Esophagus muscularis mucosa (tissue), 4 donors: ENCODE measurements around the gene HRAS. TPM values are rescaled to one million over a fixed set of nuclear protein-coding genes. Genes with fewer than 3 reads are reported as not detected.

ENCODE experiments used
- DNase-seq: peaks from one replicate; pipeline ENCODE4 v3.0.0-alpha.2; 2017; ENCODE audit errors: extremely low spot score
- H3K27ac ChIP-seq, 4 donors: fragments of 200-600 bp; sonication (generic); replicated peaks in 1 of 4; 1 replicate in 3 of 4; 2 replicates in 1 of 4; pipeline ENCODE4 v1.5.1; 2016 to 2019; ENCODE audit warnings: mild to moderate bottlenecking in 1 of 4
- H3K27me3 ChIP-seq, 4 donors: fragments of 200-600 bp; sonication (generic); one replicate each; pipeline versions ENCODE4 v1.5.1 to v1.6.0; 2016 to 2019
- H3K36me3 ChIP-seq, 4 donors: fragments of 200-600 bp; sonication (generic); one replicate each; pipeline ENCODE4 v1.5.1; 2016 to 2019
- H3K4me1 ChIP-seq, 4 donors: fragments of 200-600 bp; sonication (generic); one replicate each; pipeline ENCODE4 v1.5.1; 2016 to 2019
- H3K4me3 ChIP-seq, 4 donors: fragments of 200-600 bp; sonication (generic); 1 replicate in 2 of 4; 2 replicates in 2 of 4; pipeline ENCODE4 v1.5.1; 2016 to 2019; ENCODE audit warnings: mild to moderate bottlenecking in 4 of 4, moderate library complexity in 1 of 4
- H3K9me3 ChIP-seq, 4 donors: fragments of 200-600 bp; sonication (generic); 1 replicate in 3 of 4; 2 replicates in 1 of 4; pipeline ENCODE4 v1.5.1; 2016 to 2019
- CTCF ChIP-seq, 3 experiments: fragments of 200-600 bp in 2 of 3; fragments of 450-650 bp in 1 of 3; sonication (generic) in 2 of 3; IDR thresholded peaks; one replicate each; pipeline ENCODE4 v1.5.1; 2017 to 2019; ENCODE audit warnings: antibody characterized with exemption in 3 of 3, mild to moderate bottlenecking in 2 of 3, moderate library complexity in 1 of 3
- EP300 ChIP-seq: sonication (generic); formaldehyde crosslinking; IDR thresholded peaks from one replicate; pipeline ENCODE4 v1.6.1; 2017; ENCODE audit warnings: antibody characterized with exemption
- POLR2A ChIP-seq: fragments of 450-650 bp; IDR thresholded peaks from one replicate; pipeline ENCODE4 v1.6.1; 2017; ENCODE audit warnings: antibody characterized with exemption, moderate library complexity, mild to moderate bottlenecking, low read depth
- POLR2AphosphoS5 ChIP-seq, 2 donors: sonication (generic); formaldehyde crosslinking; IDR thresholded peaks; one replicate each; pipeline ENCODE4 v1.6.1; 2017; ENCODE audit warnings: antibody characterized with exemption in 2 of 2
- WGBS: methylation state at CpG from one replicate; pipeline ENCODE4 v1.1.5; 2018; 5-methylcytosine and 5-hydroxymethylcytosine counted together
- intact Hi-C: fragments of 100-400 bp; cut with DNase I; formaldehyde crosslinking; loops from one replicate; pipeline ENCODE4 v1.15.1; 2023
- total RNA-seq, 4 donors: library from RNA; depleted of rRNA; stranded (reverse); fragments of >200 nt; gene quantifications; one replicate each; pipeline versions ENCODE4 v1.1.0 to v1.2.1, GENCODE V29; 2016

The HRAS gene
- total RNA-seq, 4 donors from 2014 or later: 45.7 to 85.2 (median 61.7) TPM

GRCh38 chr11:535210-535518 lies 212 bp downstream of the HRAS start:
- Histone ChIP-seq H3K27ac (peak overlapping the region; percentile 64 to 75 (median 70)), H3K4me3 (peak overlapping the region; percentile 74 to 93 (median 90))
- intact Hi-C loops: no loop called here

GRCh38 chr11:534396-535209 lies 773 bp downstream of the HRAS start:
- peak overlapping the region; percentile 64 to 75 (median 70) for H3K27ac ChIP-seq

More at GRCh38 chr11:535210-535518, 212 bp downstream of the HRAS start:
- Histone ChIP-seq H3K9me3 (no peaks in the 10 kb centered on the region), H3K4me1 (peaks cover 30 to 47% (median 45%) of the 10 kb centered on the region in 4 donors), H3K36me3 (peaks cover 21 to 35% (median 32%) of the 10 kb centered on the region in 4 donors), H3K27me3 (peaks cover 0 to 30% (median 9%) of the 10 kb centered on the region in 4 donors)
- WGBS: no CpG with 5 or more reads among the region's 56 CpGs
- TF ChIP-seq POLR2AphosphoS5 (IDR thresholded peaks at IDR 0.05) (no peak), POLR2A (no peak), EP300 (no peak), CTCF (IDR thresholded peaks at IDR 0.05) (no peak)
- no peak for DNase-seq

GRCh38 chr11:533586-534395 lies 1.6 kb downstream of the HRAS start:
- intact Hi-C loops: no loop called here
- TF ChIP-seq EP300 (no peak), POLR2AphosphoS5 (IDR thresholded peaks at IDR 0.05) (no peak), POLR2A (no peak), CTCF (IDR thresholded peaks at IDR 0.05) (no peak)
- 94% methylated on average over 23 of the region's 37 CpGs for WGBS
- peaks cover 0 to 22% (median 9%) of the 10 kb centered on the region in 4 donors for H3K27me3 ChIP-seq
- peaks cover 21 to 35% (median 32%) of the 10 kb centered on the region in 4 donors for H3K36me3 ChIP-seq
- H3K4me3 ChIP-seq: peak overlapping the region; percentile 74 to 93 (median 90)
- H3K4me1 ChIP-seq: peaks cover 30 to 47% (median 45%) of the 10 kb centered on the region in 4 donors
- no peaks in the 10 kb centered on the region for H3K9me3 ChIP-seq
- no peak overlapping the region for H3K27ac ChIP-seq
- DNase-seq: no peak

More at GRCh38 chr11:534396-535209, 773 bp downstream of the HRAS start:
- intact Hi-C loops: no loop called here
- Histone ChIP-seq H3K27me3 (peaks cover 0 to 25% (median 9%) of the 10 kb centered on the region in 4 donors), H3K4me1 (peaks cover 30 to 47% (median 45%) of the 10 kb centered on the region in 4 donors), H3K9me3 (no peaks in the 10 kb centered on the region), H3K4me3 (peak overlapping the region; percentile 74 to 93 (median 90)), H3K36me3 (peaks cover 21 to 35% (median 32%) of the 10 kb centered on the region in 4 donors)
- 0% methylated on average over 5 of the region's 66 CpGs for WGBS
- no peak for TF ChIP-seq EP300
- no peak for TF ChIP-seq POLR2A
- no peak for TF ChIP-seq CTCF (IDR thresholded peaks at IDR 0.05)
- no peak for TF ChIP-seq POLR2AphosphoS5 (IDR thresholded peaks at IDR 0.05)
- no peak for DNase-seq

GRCh38 chr11:532986-533585 lies 2.3 kb downstream of the HRAS start:
- 90% methylated on average over 18 of the region's 33 CpGs for WGBS
- DNase-seq: no peak
- no peak for TF ChIP-seq POLR2AphosphoS5 (IDR thresholded peaks at IDR 0.05)
- TF ChIP-seq EP300: no peak
- no peak for TF ChIP-seq POLR2A
- TF ChIP-seq CTCF (IDR thresholded peaks at IDR 0.05): no peak
- H3K9me3 ChIP-seq: no peaks in the 10 kb centered on the region
- H3K36me3 ChIP-seq: peaks cover 21 to 35% (median 32%) of the 10 kb centered on the region in 4 donors
- H3K4me3 ChIP-seq: no peak overlapping the region
- peaks cover 30 to 47% (median 45%) of the 10 kb centered on the region in 4 donors for H3K4me1 ChIP-seq
- no peak overlapping the region for H3K27ac ChIP-seq
- H3K27me3 ChIP-seq: peaks cover 0 to 15% (median 7%) of the 10 kb centered on the region in 4 donors
- intact Hi-C loops: no loop called here
